Renal pelvis (tissue), 4 donors: ENCODE results near the gene DGKD. TPM values are rescaled to one million over a fixed set of nuclear protein-coding genes. Genes with fewer than 3 reads are reported as not detected.

Source experiments
- DNase-seq: peaks from one replicate; pipeline ENCODE4 v3.0.0-alpha.2; 2013
- polyA plus RNA-seq, 3 donors: library from polyadenylated mRNA; unstranded; fragments of 120-200 nt; gene quantifications; one replicate each; pipeline ENCODE4 v1.2.1, GENCODE V29; 2013; ENCODE audit not compliant: insufficient read length in 3 of 3

Gene DGKD
- polyA plus RNA-seq, 3 donors: 23.5 to 37.6 (median 33.5) TPM

- no peak for DNase-seq
These were observed 117.2 kb downstream of the DGKD start for GRCh38 chr2:233471291-233472035.

GRCh38 chr2:233473386-233473791 lies 119.1 kb downstream of the DGKD start:
- DNase-seq: no peak

- no peak for DNase-seq
These were observed 119.6 kb downstream of the DGKD start for GRCh38 chr2:233473878-233474277.

GRCh38 chr2:233474308-233475160 lies 120.2 kb downstream of the DGKD start:
- no peak for DNase-seq

- no peak for DNase-seq
These were observed 121.7 kb downstream of the DGKD start for GRCh38 chr2:233476063-233476410.

- no peak for DNase-seq
These were observed 122.6 kb downstream of the DGKD start for GRCh38 chr2:233476651-233477547.

GRCh38 chr2:233477548-233478433 lies 123.5 kb downstream of the DGKD start:
- no peak for DNase-seq

- DNase-seq: no peak
These were observed 125.6 kb downstream of the DGKD start for GRCh38 chr2:233479616-233480489.

GRCh38 chr2:233480490-233481202 lies 126.4 kb downstream of the DGKD start:
- DNase-seq: no peak

- no peak for DNase-seq
These were observed 127.3 kb downstream of the DGKD start for GRCh38 chr2:233481368-233482142.

GRCh38 chr2:233482616-233483015 lies 128.3 kb downstream of the DGKD start:
- no peak for DNase-seq

- no peak for DNase-seq
These were observed 131.4 kb downstream of the DGKD start for GRCh38 chr2:233485726-233486125.

- no peak for DNase-seq
These were observed 132.1 kb downstream of the DGKD start for GRCh38 chr2:233486357-233486756.

GRCh38 chr2:233486778-233487552 lies 132.7 kb downstream of the DGKD start:
- no peak for DNase-seq

GRCh38 chr2:233487748-233488345 lies 133.6 kb downstream of the DGKD start:
- no peak for DNase-seq

- no peak for DNase-seq
These were observed 134.8 kb downstream of the DGKD start for GRCh38 chr2:233489143-233489542.

- no peak for DNase-seq
These were observed 135.4 kb downstream of the DGKD start for GRCh38 chr2:233489666-233490065.
